Right cardiac atrium (tissue), 5 donors: Measurements from ENCODE around the gene AP3B2. TPM values are rescaled to one million over a fixed set of nuclear protein-coding genes. Genes with fewer than 3 reads are reported as not detected.

Experiments used
- ATAC-seq, 2 donors: fragments of 200-7000 bp; cut with Tn5 transposase; one replicate each; pipeline versions ENCODE4 v1.8.0 to v1.9.1; 2020; ENCODE audit warnings: moderate library complexity in 2 of 2, mild to moderate bottlenecking in 1 of 2
- DNase-seq, 3 donors: peaks; one replicate each; pipeline ENCODE4 v3.0.0-alpha.2; 2020
- H3K27ac ChIP-seq: one replicate; pipeline ENCODE4 v1.5.1; 2013; ENCODE audit warnings: mild to moderate bottlenecking, low read length, control low read depth, moderate library complexity
- H3K27me3 ChIP-seq: one replicate; pipeline ENCODE4 v1.6.1; 2013; ENCODE audit not compliant: control insufficient read depth, insufficient read depth
- H3K4me1 ChIP-seq: one replicate; pipeline ENCODE4 v1.6.1; 2013; ENCODE audit warnings: low read length; ENCODE audit not compliant: control insufficient read depth, insufficient read depth
- H3K4me3 ChIP-seq: one replicate; pipeline ENCODE4 v1.5.1; 2013; ENCODE audit warnings: low read length, control low read depth
- H3K9me3 ChIP-seq: one replicate; pipeline ENCODE4 v1.6.1; 2013; ENCODE audit warnings: low read length; ENCODE audit not compliant: control insufficient read depth
- whole genome bisulfite sequencing: extraction: QIAGEN DNeasy Blood & Tissue Kit; methylation state at CpG from one replicate; pipeline ENCODE4 v1.1.7; 2013; 5-methylcytosine and 5-hydroxymethylcytosine counted together
- intact Hi-C, 4 donors: fragments of 100-400 bp; cut with DNase I; formaldehyde crosslinking; loops; one replicate each; pipeline versions ENCODE4 v1.11.0 to v1.14.0; 2022 to 2023
- polyA plus RNA-seq: library from polyadenylated mRNA; stranded (reverse); fragments of 200-250 nt; gene quantifications from one replicate; pipeline ENCODE4 v1.2.3, GENCODE V29; 2013
- total RNA-seq, 4 donors: library from RNA; stranded (reverse); fragmentation: NEBNext Ultra II Directional; extraction: Animal tissue kit (Norgen Biotek cat#: 25700); gene quantifications; one replicate each; pipeline ENCODE4 v1.2.1, GENCODE V29; 2021
- donor health status: healthy with polysubstance abuse.
- donor health status: DM: no; HTN: yes; CAD: no.
- donor health status: DM: no; HTN: no; CAD: no.
- donor health status: DM: no; HTN: yes; CAD: no; lungs with severe emphysema.
- donor health status: DM: yes; HTN: yes; CAD: no.

The AP3B2 gene
- total and polyA plus RNA-seq, 5 donors = 0.20 to 2.0 (median 0.42) TPM

- H3K4me1 ChIP-seq = no peaks in the 10 kb centered on the region
- intact Hi-C loops = no loop called here
- WGBS = 82% methylated on average over 5 of the region's 5 CpGs
- DNase-seq (no peak), ATAC-seq (no peak)
- no peaks in the 10 kb centered on the region for H3K9me3 ChIP-seq
- no peak overlapping the region for H3K27ac ChIP-seq
- no peaks in the 10 kb centered on the region for H3K27me3 ChIP-seq
- H3K4me3 ChIP-seq = no peak overlapping the region
Observed at GRCh38 chr15:82664021-82664420, 45.7 kb downstream of the AP3B2 start.

- no peak overlapping the region for H3K27ac ChIP-seq
- no peaks in the 10 kb centered on the region for H3K4me1 ChIP-seq
- no peaks in the 10 kb centered on the region for H3K9me3 ChIP-seq
- intact Hi-C loops = no loop called here
- ATAC-seq (peak in 1 of 2 donors; percentile 33), DNase-seq (peak; percentile 44 to 85 (median 69))
- no peak overlapping the region for H3K4me3 ChIP-seq
- H3K27me3 ChIP-seq = no peaks in the 10 kb centered on the region
- WGBS = 11% methylated on average over 4 of the region's 4 CpGs
Observed at GRCh38 chr15:82663186-82663600, 46.5 kb downstream of the AP3B2 start.

GRCh38 chr15:82662641-82663040, 47.0 kb downstream of the AP3B2 start:
- ATAC-seq (no peak), DNase-seq (no peak)
- Histone ChIP-seq H3K4me3 (no peak overlapping the region), H3K4me1 (no peaks in the 10 kb centered on the region), H3K9me3 (no peaks in the 10 kb centered on the region), H3K27me3 (no peaks in the 10 kb centered on the region), H3K27ac (no peak overlapping the region)
- WGBS = 75% methylated on average over 9 of the region's 9 CpGs
- intact Hi-C loops = no loop called here

- no peak overlapping the region for H3K27ac ChIP-seq
- H3K9me3 ChIP-seq = no peaks in the 10 kb centered on the region
- DNase-seq (no peak), ATAC-seq (no peak)
- no peaks in the 10 kb centered on the region for H3K4me1 ChIP-seq
- intact Hi-C loops = no loop called here
- no peaks in the 10 kb centered on the region for H3K27me3 ChIP-seq
- H3K4me3 ChIP-seq = no peak overlapping the region
- WGBS = 33% methylated on average over 1 of the region's 1 CpG
Observed at GRCh38 chr15:82660378-82660777, 49.3 kb downstream of the AP3B2 start.

- no peaks in the 10 kb centered on the region for H3K9me3 ChIP-seq
- no peaks in the 10 kb centered on the region for H3K4me1 ChIP-seq
- H3K27ac ChIP-seq = no peak overlapping the region
- ATAC-seq (no peak), DNase-seq (no peak)
- H3K27me3 ChIP-seq = no peaks in the 10 kb centered on the region
- 58% methylated on average over 7 of the region's 7 CpGs for WGBS
- no peak overlapping the region for H3K4me3 ChIP-seq
- intact Hi-C loops = no loop called here
Observed at GRCh38 chr15:82656641-82657266, 52.9 kb downstream of the AP3B2 start.

- 73% methylated on average over 3 of the region's 3 CpGs for WGBS
- DNase-seq = no peak
- ATAC-seq = no peak
- H3K4me3 ChIP-seq = no peak overlapping the region
- H3K27me3 ChIP-seq = no peaks in the 10 kb centered on the region
- intact Hi-C loops = no loop called here
- no peak overlapping the region for H3K27ac ChIP-seq
- H3K9me3 ChIP-seq = no peaks in the 10 kb centered on the region
- H3K4me1 ChIP-seq = no peaks in the 10 kb centered on the region
Observed at GRCh38 chr15:82655606-82656005, 54.1 kb downstream of the AP3B2 start.

GRCh38 chr15:82653483-82654168, 56.0 kb downstream of the AP3B2 start:
- 65% methylated on average over 3 of the region's 3 CpGs for WGBS
- Histone ChIP-seq H3K9me3 (no peaks in the 10 kb centered on the region), H3K27me3 (no peaks in the 10 kb centered on the region), H3K27ac (no peak overlapping the region), H3K4me1 (no peaks in the 10 kb centered on the region), H3K4me3 (no peak overlapping the region)
- intact Hi-C loops = no loop called here
- DNase-seq (no peak), ATAC-seq (no peak)

- H3K9me3 ChIP-seq = no peaks in the 10 kb centered on the region
- no peaks in the 10 kb centered on the region for H3K27me3 ChIP-seq
- H3K27ac ChIP-seq = no peak overlapping the region
- ATAC-seq (no peak), DNase-seq (no peak)
- H3K4me1 ChIP-seq = no peaks in the 10 kb centered on the region
- intact Hi-C loops = no loop called here
- WGBS = 88% methylated on average over 2 of the region's 2 CpGs
- no peak overlapping the region for H3K4me3 ChIP-seq
Observed at GRCh38 chr15:82651708-82652107, 58.0 kb downstream of the AP3B2 start.

GRCh38 chr15:82650046-82650670, 59.5 kb downstream of the AP3B2 start:
- no peaks in the 10 kb centered on the region for H3K27me3 ChIP-seq
- no peak overlapping the region for H3K4me3 ChIP-seq
- no peak overlapping the region for H3K27ac ChIP-seq
- ATAC-seq (no peak), DNase-seq (no peak)
- H3K4me1 ChIP-seq = no peaks in the 10 kb centered on the region
- no peaks in the 10 kb centered on the region for H3K9me3 ChIP-seq
- intact Hi-C loops = no loop called here

- Histone ChIP-seq H3K27ac (no peak overlapping the region), H3K9me3 (no peaks in the 10 kb centered on the region), H3K27me3 (no peaks in the 10 kb centered on the region), H3K4me3 (no peak overlapping the region), H3K4me1 (no peaks in the 10 kb centered on the region)
- DNase-seq = no peak
- no peak for ATAC-seq
- intact Hi-C loops = no loop called here
- 69% methylated on average over 11 of the region's 11 CpGs for WGBS
Observed at GRCh38 chr15:82649226-82649999, 60.3 kb downstream of the AP3B2 start.
